OCI-LY7 (cell line): ENCODE measurements around the gene INHBE.

Experiments
- EZH2phosphoT487 ChIP-seq: fragments of 200-600 bp; sonication (generic); IDR thresholded peaks from 2 replicates; pipeline ENCODE4 v1.6.1; 2018; ENCODE audit warnings: low read depth, borderline replicate concordance, mild to moderate bottlenecking, mixed run types, antibody characterized with exemption, low read length, moderate library complexity, mixed read lengths
- TF ChIP-seq, protein P1 (sequence below): fragments of 200-600 bp; sonication (generic); conservative IDR thresholded peaks from 2 replicates; pipeline ENCODE4 v1.5.1; 2014; ENCODE audit warnings: mild to moderate bottlenecking, antibody characterized with exemption, low read length, moderate library complexity, mixed read lengths

DNA sequence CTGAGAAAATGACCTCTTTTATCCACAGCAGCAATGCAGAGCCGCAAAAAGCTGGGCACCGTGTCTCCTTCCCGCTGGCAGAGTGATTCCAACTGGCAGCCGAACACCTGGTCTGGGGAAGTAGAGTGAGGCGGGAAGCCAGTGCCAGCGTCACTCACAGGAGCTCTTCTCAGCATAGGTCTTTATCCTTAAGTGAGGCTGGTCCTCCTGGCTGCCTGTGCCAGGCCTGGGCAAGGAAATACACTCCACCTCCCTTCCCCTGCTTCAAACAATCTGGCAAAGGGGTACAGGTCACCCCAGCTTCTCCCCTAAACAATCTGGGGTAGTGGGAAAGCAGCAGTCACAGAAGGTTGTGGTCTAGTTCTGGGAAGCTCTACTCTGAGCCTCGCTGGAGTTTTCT is 19.8 kb downstream of the INHBE start:
- TF ChIP-seq EZH2phosphoT487 = no peak
- TF ChIP-seq, protein P1, sequence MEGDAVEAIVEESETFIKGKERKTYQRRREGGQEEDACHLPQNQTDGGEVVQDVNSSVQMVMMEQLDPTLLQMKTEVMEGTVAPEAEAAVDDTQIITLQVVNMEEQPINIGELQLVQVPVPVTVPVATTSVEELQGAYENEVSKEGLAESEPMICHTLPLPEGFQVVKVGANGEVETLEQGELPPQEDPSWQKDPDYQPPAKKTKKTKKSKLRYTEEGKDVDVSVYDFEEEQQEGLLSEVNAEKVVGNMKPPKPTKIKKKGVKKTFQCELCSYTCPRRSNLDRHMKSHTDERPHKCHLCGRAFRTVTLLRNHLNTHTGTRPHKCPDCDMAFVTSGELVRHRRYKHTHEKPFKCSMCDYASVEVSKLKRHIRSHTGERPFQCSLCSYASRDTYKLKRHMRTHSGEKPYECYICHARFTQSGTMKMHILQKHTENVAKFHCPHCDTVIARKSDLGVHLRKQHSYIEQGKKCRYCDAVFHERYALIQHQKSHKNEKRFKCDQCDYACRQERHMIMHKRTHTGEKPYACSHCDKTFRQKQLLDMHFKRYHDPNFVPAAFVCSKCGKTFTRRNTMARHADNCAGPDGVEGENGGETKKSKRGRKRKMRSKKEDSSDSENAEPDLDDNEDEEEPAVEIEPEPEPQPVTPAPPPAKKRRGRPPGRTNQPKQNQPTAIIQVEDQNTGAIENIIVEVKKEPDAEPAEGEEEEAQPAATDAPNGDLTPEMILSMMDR = no peak
